ENCODE results near the gene PKIG. TPM values are rescaled to one million over a fixed set of nuclear protein-coding genes. Genes with fewer than 3 reads are reported as not detected.

Gene PKIG
- total RNA-seq, 1 experiment from 2014 or later, result 20.1 TPM

- Histone ChIP-seq H3K79me2 (ENCODE audit: insufficient read depth, low read length) (no peaks in the 10 kb centered on the region), H3K27ac (ENCODE audit: low read depth, low read length) (no peak overlapping the region), H3K9ac (ENCODE audit: low read length) (no peak overlapping the region), H3K27me3 (ENCODE audit: insufficient read depth, low read length) (no peaks in the 10 kb centered on the region), H2AFZ (ENCODE audit: low read depth, low read length, poor library complexity, severe bottlenecking) (no peak overlapping the region), H3K4me2 (ENCODE audit: low read length) (no peak overlapping the region), H3K9me3 (ENCODE audit: control insufficient read depth in 1 of 2, insufficient read depth in 1 of 2, low read depth in 1 of 2, low read length in 2 of 2) (peaks cover 0 to 3% of the 10 kb centered on the region in 2 experiments; a peak in 3 of 4 replicates), H4K20me1 (ENCODE audit: insufficient read depth) (no peaks in the 10 kb centered on the region), H3K4me3 (replicated peaks in 1 of 2; ENCODE audit: low read depth in 1 of 2, low read length in 2 of 2) (no peak overlapping the region), H3K4me1 (ENCODE audit: control insufficient read depth in 1 of 2, insufficient read depth in 2 of 2, low read length in 2 of 2) (no peaks in the 10 kb centered on the region), H3K9me2 (ENCODE audit: insufficient read depth) (no peaks in the 10 kb centered on the region), H3K36me3 (ENCODE audit: control insufficient read depth in 1 of 2, insufficient read depth in 2 of 2, low read length in 2 of 2) (peaks cover 10 to 45% of the 10 kb centered on the region in 2 experiments; a peak in 3 of 4 replicates)
- ChIA-PET CTCF (no interaction called here), POLR2A (no interaction called here), RAD21 (ENCODE audit: low non-redundant PET in 1 of 2, low total read pairs in 2 of 2, uncharacterized antibody in 2 of 2, unreplicated experiment in 2 of 2) (no interaction called here)
- ATAC-seq (no peak), DNase-seq (ENCODE audit: low read depth, low spot score) (no peak)
- intact Hi-C loops (cut with micrococcal nuclease), result no loop called here
- BruUV-seq (replicated peaks), result no TSS peak
- TF ChIP-seq SP1 (IDR thresholded peaks at IDR 0.05; ENCODE audit: low read depth) (no peak), EZH2phosphoT487 (IDR thresholded peaks at IDR 0.05; ENCODE audit: borderline replicate concordance) (no peak), SRF (IDR thresholded peaks at IDR 0.05; ENCODE audit: low read depth) (no peak), ZBTB33 (IDR thresholded peaks at IDR 0.05; ENCODE audit: extremely low read depth, insufficient replicate concordance, low read length) (no peak), RAD21 (IDR thresholded peaks at IDR 0.05; ENCODE audit: low read depth) (no peak), CTCF (IDR thresholded peaks at IDR 0.05 in 2 of 3, conservative IDR thresholded peaks at IDR 0.05 in 1 of 3; ENCODE audit: borderline replicate concordance in 1 of 3, insufficient read depth in 1 of 3, low read depth in 2 of 3, low read length in 2 of 3) (no peak), ELF1 (IDR thresholded peaks at IDR 0.05; ENCODE audit: borderline replicate concordance, low read depth) (no peak), JUND (IDR thresholded peaks at IDR 0.05) (no peak), TCF7L2 (IDR thresholded peaks at IDR 0.05; ENCODE audit: borderline replicate concordance, extremely low read depth, insufficient read depth, insufficient read length) (no peak), ZFX (IDR thresholded peaks at IDR 0.05) (no peak), ZNF274 (IDR thresholded peaks at IDR 0.05; ENCODE audit: low read depth, low read length) (no peak), YY1 (IDR thresholded peaks at IDR 0.05; ENCODE audit: extremely low read depth, insufficient replicate concordance, low read depth, low read length) (no peak), EGR1 (IDR thresholded peaks at IDR 0.05; ENCODE audit: low read depth) (no peak), ATF3 (IDR thresholded peaks at IDR 0.05) (no peak), POLR2A (IDR thresholded peaks at IDR 0.05; ENCODE audit: borderline replicate concordance, extremely low read depth, insufficient read depth, insufficient read length) (no peak), MAX (IDR thresholded peaks at IDR 0.05) (no peak), POLR2AphosphoS5 (IDR thresholded peaks at IDR 0.05; ENCODE audit: low read depth, low read length) (no peak)
Measured at GRCh38 chr20:44619294-44619693, 36.9 kb downstream of the PKIG start.
